Naive thymus-derived CD4-positive, alpha-beta T cell (primary cell): Measurements from ENCODE around the gene UBL3. TPM values are rescaled to one million over a fixed set of nuclear protein-coding genes. Genes with fewer than 3 reads are reported as not detected.

Experiments
- ATAC-seq: fragments of 150-1000 bp; cut with Tn5 transposase; 2 replicates; pipeline ENCODE4 v1.10.0; 2021; ENCODE audit warnings: mild to moderate bottlenecking, moderate library complexity
- CTCF ChIA-PET: fragments of 350-600 bp; sonication (Branson Sonifier 250); formaldehyde crosslinking; loops from one replicate; lab custom pipeline; 2021; ENCODE audit warnings: antibody characterized with exemption; lab: Charles Lee
- POLR2A ChIA-PET: fragments of 350-600 bp; sonication (Branson Sonifier 250); formaldehyde crosslinking; loops from one replicate; lab custom pipeline; 2021; ENCODE audit warnings: antibody characterized with exemption, inconsistent platforms; lab: Charles Lee
- DNase-seq, 9 donors: peaks; one replicate each; pipeline versions ENCODE4 v3.0.0 to v3.0.0-alpha.2; 2020 to 2022; ENCODE audit warnings: mixed read lengths in 1 of 9
- H3K27ac ChIP-seq: one replicate; pipeline ENCODE4 v1.7.0; 2013; ENCODE audit warnings: mild to moderate bottlenecking, low read depth, low read length, moderate library complexity
- H3K27me3 ChIP-seq, 2 donors: one replicate each; pipeline ENCODE4 v1.7.0; 2013; ENCODE audit warnings: low read length in 2 of 2, mild to moderate bottlenecking in 2 of 2, moderate library complexity in 2 of 2; ENCODE audit not compliant: control insufficient read depth in 2 of 2, insufficient read depth in 2 of 2
- H3K36me3 ChIP-seq, 3 experiments: 1 replicate in 2 of 3; 2 replicates in 1 of 3; pipeline ENCODE4 v1.7.0; 2013; ENCODE audit warnings: low read length in 3 of 3, mild to moderate bottlenecking in 3 of 3, moderate library complexity in 1 of 3; ENCODE audit not compliant: insufficient read depth in 3 of 3, control insufficient read depth in 2 of 3
- H3K4me1 ChIP-seq, 2 donors: one replicate each; pipeline ENCODE4 v1.7.0; 2013; ENCODE audit warnings: low read length in 2 of 2, mild to moderate bottlenecking in 2 of 2, moderate library complexity in 1 of 2; ENCODE audit not compliant: control insufficient read depth in 2 of 2, insufficient read depth in 2 of 2
- H3K4me3 ChIP-seq: 2 replicates; pipeline ENCODE4 v1.7.0; 2013; ENCODE audit warnings: mild to moderate bottlenecking, low read length
- H3K9me3 ChIP-seq, 3 experiments: 1 replicate in 2 of 3; 2 replicates in 1 of 3; pipeline ENCODE4 v1.7.0; 2013; ENCODE audit warnings: low read length in 3 of 3; ENCODE audit not compliant: control insufficient read depth in 2 of 3
- H3K27ac Mint-ChIP-seq, 9 donors: one replicate each; pipeline ENCODE4 v1.8.0; 2020 to 2022; ENCODE audit warnings: mixed read lengths in 9 of 9, mild to moderate bottlenecking in 8 of 9, moderate library complexity in 5 of 9, inconsistent platforms in 2 of 9
- H3K27me3 Mint-ChIP-seq, 5 donors: one replicate each; pipeline ENCODE4 v1.8.0; 2021 to 2022; ENCODE audit warnings: mixed read lengths in 5 of 5, mild to moderate bottlenecking in 1 of 5
- H3K36me3 Mint-ChIP-seq, 5 donors: one replicate each; pipeline ENCODE4 v1.8.0; 2020 to 2022; ENCODE audit warnings: mixed read lengths in 5 of 5, mild to moderate bottlenecking in 3 of 5, inconsistent platforms in 1 of 5
- H3K4me1 Mint-ChIP-seq, 7 donors: one replicate each; pipeline ENCODE4 v1.8.0; 2020 to 2022; ENCODE audit warnings: mixed read lengths in 7 of 7, mild to moderate bottlenecking in 3 of 7, inconsistent platforms in 1 of 7
- H3K4me3 Mint-ChIP-seq, 10 donors: one replicate each; pipeline ENCODE4 v1.8.0; 2020 to 2022; ENCODE audit warnings: mild to moderate bottlenecking in 10 of 10, mixed read lengths in 10 of 10, moderate library complexity in 6 of 10, inconsistent platforms in 2 of 10
- H3K9me3 Mint-ChIP-seq, 11 donors: one replicate each; pipeline ENCODE4 v1.8.0; 2020 to 2022; ENCODE audit warnings: mixed read lengths in 11 of 11, mild to moderate bottlenecking in 4 of 11, inconsistent platforms in 1 of 11, moderate library complexity in 1 of 11
- intact Hi-C, 2 donors: fragments of 100-400 bp; cut with micrococcal nuclease; formaldehyde crosslinking; loops; one replicate each; pipeline ENCODE4 v1.15.1; 2023
- polyA plus RNA-seq, 2 donors: library from polyadenylated mRNA; unstranded; fragments of 300-500 nt; fragmentation: Illumina TruSeq; gene quantifications; one replicate each; pipeline ENCODE4 v1.2.3, GENCODE V29; 2021
- total RNA-seq, 6 experiments: library from RNA in 5 of 6; stranded (reverse) in 5 of 6; gene quantifications; 1 replicate in 5 of 6; 2 replicates in 1 of 6; pipeline ENCODE4 v1.2.3 and lab custom pipeline; 2021 to 2026

Gene UBL3
- total and polyA plus RNA-seq, 7 experiments from 2014 or later = 12.7 to 34.5 (median 28.9) TPM

- H3K4me1 ChIP-seq = no peaks in the 10 kb centered on the region
- Mint-ChIP-seq H3K27me3 (peaks cover 5 to 23% (median 6%) of the 10 kb centered on the region in 5 donors), H3K36me3 (no peaks in the 10 kb centered on the region), H3K27ac (no peak overlapping the region), H3K4me3 (no peak overlapping the region), H3K9me3 (no peaks in the 10 kb centered on the region), H3K4me1 (peaks cover 0 to 15% (median 0%) of the 10 kb centered on the region in 7 donors)
- H3K9me3 ChIP-seq = no peaks in the 10 kb centered on the region
- DNase-seq = no peak
- intact Hi-C loops = no loop called here
- H3K27ac ChIP-seq = no peak overlapping the region
- ChIA-PET CTCF (no interaction called here), POLR2A (interaction anchor here (0.7 kb wide), 1 partner anchor 226 kb away, joined by 3 read pairs; no protein-coding TSS in a partner anchor)
- no peaks in the 10 kb centered on the region for H3K36me3 ChIP-seq
- no peak overlapping the region for H3K4me3 ChIP-seq
- ATAC-seq = no peak
- no peaks in the 10 kb centered on the region for H3K27me3 ChIP-seq
These were observed 31.7 kb upstream of the UBL3 start for GRCh38 chr13:29882076-29882475.

DNA sequence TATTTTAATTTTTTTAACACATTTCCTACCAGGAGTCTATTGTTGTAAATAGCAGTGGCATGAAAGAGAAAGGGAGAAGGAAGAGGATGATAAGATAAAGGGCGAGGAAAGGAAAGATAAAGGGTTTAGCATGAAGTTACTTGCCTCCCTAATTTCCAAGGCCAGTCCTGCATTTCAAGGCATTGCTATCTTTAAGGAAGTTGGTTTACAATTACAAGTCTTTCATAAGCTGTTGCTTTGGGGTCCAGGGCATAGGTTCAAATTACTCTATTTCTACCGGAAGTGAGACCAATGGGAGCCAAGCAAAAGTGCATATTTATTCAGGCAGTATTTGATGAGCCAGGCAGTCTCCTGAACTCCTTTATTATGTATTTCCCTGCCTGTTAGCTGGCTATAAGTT is 27.7 kb upstream of the UBL3 start:
- POLR2A ChIA-PET = interaction anchor here (0.8 kb wide), 1 partner anchor 133 kb away, joined by 3 read pairs; no protein-coding TSS in a partner anchor
- H3K4me3 ChIP-seq = no peak overlapping the region
- H3K4me1 ChIP-seq = no peaks in the 10 kb centered on the region
- ATAC-seq = no peak
- intact Hi-C loops = no loop called here
- no peaks in the 10 kb centered on the region for H3K27me3 ChIP-seq
- peaks cover 0 to 5% (median 0%) of the 10 kb centered on the region in 7 donors for H3K4me1 Mint-ChIP-seq
- DNase-seq = no peak
- CTCF ChIA-PET = interaction anchor here (1.1 kb wide), 1 partner anchor 108 kb away, joined by 3 read pairs; no protein-coding TSS in a partner anchor
- no peaks in the 10 kb centered on the region for H3K36me3 ChIP-seq
- H3K9me3 Mint-ChIP-seq = no peaks in the 10 kb centered on the region
- no peak overlapping the region for H3K4me3 Mint-ChIP-seq
- H3K27ac Mint-ChIP-seq = no peak overlapping the region
- peaks cover 16 to 52% (median 17%) of the 10 kb centered on the region in 5 donors for H3K27me3 Mint-ChIP-seq
- H3K9me3 ChIP-seq = no peaks in the 10 kb centered on the region
- no peaks in the 10 kb centered on the region for H3K36me3 Mint-ChIP-seq
- no peak overlapping the region for H3K27ac ChIP-seq

DNA sequence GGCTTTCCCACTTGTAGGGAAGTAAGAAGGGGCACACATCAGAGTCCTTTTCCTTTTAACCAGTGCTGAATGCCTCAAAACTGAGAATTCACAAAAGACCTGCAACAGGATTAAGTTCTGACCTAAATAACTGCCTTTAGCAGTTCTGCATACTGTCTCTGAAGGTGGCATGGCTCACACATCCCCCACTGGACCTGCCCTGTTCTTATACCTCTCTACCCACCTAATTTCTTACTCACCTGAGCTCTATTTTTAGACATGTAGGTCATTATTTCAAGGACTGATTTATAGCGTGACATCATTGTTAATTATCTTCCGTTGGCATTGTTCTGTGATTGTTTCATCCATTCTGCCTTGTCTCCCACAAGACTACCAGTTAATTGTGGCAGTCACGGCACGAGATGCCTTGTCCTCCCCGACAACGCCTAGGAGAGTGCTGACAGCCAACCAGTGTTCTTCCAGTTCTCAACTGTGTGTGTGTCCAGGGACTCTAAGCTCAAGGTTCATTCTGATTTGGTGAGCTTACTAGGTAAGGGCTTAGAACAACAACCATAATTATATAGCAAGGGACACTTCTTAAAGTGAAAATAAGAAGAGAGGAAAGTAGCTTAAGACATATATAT is 27.1 kb upstream of the UBL3 start:
- DNase-seq (no peak), ATAC-seq (no peak)
- Histone ChIP-seq H3K27me3 (no peaks in the 10 kb centered on the region), H3K27ac (no peak overlapping the region), H3K9me3 (no peaks in the 10 kb centered on the region), H3K4me3 (no peak overlapping the region), H3K36me3 (no peaks in the 10 kb centered on the region), H3K4me1 (no peaks in the 10 kb centered on the region)
- H3K9me3 Mint-ChIP-seq = no peaks in the 10 kb centered on the region
- H3K27ac Mint-ChIP-seq = no peak overlapping the region
- POLR2A ChIA-PET = no interaction called here
- no peak overlapping the region for H3K4me3 Mint-ChIP-seq
- peaks cover 16 to 55% (median 20%) of the 10 kb centered on the region in 5 donors for H3K27me3 Mint-ChIP-seq
- CTCF ChIA-PET = interaction anchor here (1.1 kb wide), 1 partner anchor 107 kb away, joined by 3 read pairs; no protein-coding TSS in a partner anchor
- H3K4me1 Mint-ChIP-seq = peaks cover 0 to 5% (median 0%) of the 10 kb centered on the region in 7 donors
- H3K36me3 Mint-ChIP-seq = no peaks in the 10 kb centered on the region
- intact Hi-C loops = no loop called here

- Histone ChIP-seq H3K4me1 (no peaks in the 10 kb centered on the region), H3K27me3 (no peaks in the 10 kb centered on the region), H3K4me3 (no peak overlapping the region), H3K9me3 (no peaks in the 10 kb centered on the region), H3K36me3 (no peaks in the 10 kb centered on the region), H3K27ac (no peak overlapping the region)
- intact Hi-C loops = no loop called here
- Mint-ChIP-seq H3K4me3 (no peak overlapping the region), H3K27ac (no peak overlapping the region), H3K27me3 (peaks cover 16 to 57% (median 20%) of the 10 kb centered on the region in 5 donors), H3K36me3 (peaks cover 0 to 3% (median 0%) of the 10 kb centered on the region in 5 donors), H3K9me3 (no peaks in the 10 kb centered on the region), H3K4me1 (no peaks in the 10 kb centered on the region)
- ChIA-PET POLR2A (no interaction called here), CTCF (no interaction called here)
- ATAC-seq (no peak), DNase-seq (no peak)
These were observed 25.2 kb upstream of the UBL3 start for GRCh38 chr13:29875646-29876045.

DNA sequence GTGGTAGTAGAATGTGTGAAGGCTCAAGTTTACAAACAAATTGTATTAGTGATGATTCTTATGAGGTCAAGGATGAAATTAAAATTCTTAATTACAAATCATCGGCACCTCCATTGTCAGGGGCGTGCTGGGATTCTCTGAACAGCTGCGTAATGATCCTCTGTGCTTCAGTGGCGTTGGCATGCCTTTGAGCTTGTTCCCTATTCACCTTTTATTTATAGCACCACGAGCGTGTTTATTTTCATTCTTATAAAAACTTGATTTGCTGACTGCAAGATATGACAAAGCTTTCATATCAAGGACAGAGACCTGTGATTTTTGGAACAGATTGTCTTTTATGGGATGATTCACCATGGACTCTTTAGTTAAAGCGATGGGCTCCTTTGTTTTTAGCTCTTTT is 18.2 kb upstream of the UBL3 start:
- Histone ChIP-seq H3K27ac (no peak overlapping the region), H3K36me3 (no peaks in the 10 kb centered on the region), H3K4me3 (no peak overlapping the region), H3K4me1 (no peaks in the 10 kb centered on the region), H3K27me3 (no peaks in the 10 kb centered on the region), H3K9me3 (no peaks in the 10 kb centered on the region)
- ChIA-PET POLR2A (interaction anchor here (0.6 kb wide), 1 partner anchor 78 kb away, joined by 4 read pairs; no protein-coding TSS in a partner anchor), CTCF (interaction anchor here (0.5 to 0.6 kb wide), 3 partner anchors 97 to 246 kb away, joined by 3 to 5 read pairs (median 5); no protein-coding TSS in a partner anchor)
- ATAC-seq (no peak), DNase-seq (no peak)
- H3K36me3 Mint-ChIP-seq = peaks cover 0 to 4% (median 2%) of the 10 kb centered on the region in 5 donors
- H3K27ac Mint-ChIP-seq = no peak overlapping the region
- H3K27me3 Mint-ChIP-seq = peaks cover 2 to 47% (median 11%) of the 10 kb centered on the region in 5 donors
- intact Hi-C loops = no loop called here
- no peak overlapping the region for H3K4me3 Mint-ChIP-seq
- H3K9me3 Mint-ChIP-seq = no peaks in the 10 kb centered on the region
- no peaks in the 10 kb centered on the region for H3K4me1 Mint-ChIP-seq

GRCh38 chr13:29865934-29866333 is 15.5 kb upstream of the UBL3 start:
- CTCF ChIA-PET = interaction anchor here (0.6 to 0.9 kb wide), 2 partner anchors 54 to 249 kb away, joined by 3 read pairs; no protein-coding TSS in a partner anchor
- no peaks in the 10 kb centered on the region for H3K27me3 ChIP-seq
- no peak overlapping the region for H3K27ac Mint-ChIP-seq

More at GRCh38 chr13:29865934-29866333, 15.5 kb upstream of the UBL3 start:
- H3K9me3 Mint-ChIP-seq = peaks cover 0 to 4% (median 0%) of the 10 kb centered on the region in 11 donors
- no peak for ATAC-seq
- H3K4me1 Mint-ChIP-seq = no peaks in the 10 kb centered on the region
- peaks cover 5 to 36% (median 12%) of the 10 kb centered on the region in 5 donors for H3K27me3 Mint-ChIP-seq
- H3K4me3 ChIP-seq = no peak overlapping the region
- no peaks in the 10 kb centered on the region for H3K36me3 ChIP-seq
- intact Hi-C loops = no loop called here
- POLR2A ChIA-PET = interaction anchor here (1.1 kb wide), 1 partner anchor 16 kb away, joined by 6 read pairs; the partner anchor contains the start of gene UBL3
- no peak overlapping the region for H3K27ac ChIP-seq
- H3K4me3 Mint-ChIP-seq = no peak overlapping the region
- peaks cover 0 to 7% (median 0%) of the 10 kb centered on the region in 5 donors for H3K36me3 Mint-ChIP-seq
- no peaks in the 10 kb centered on the region for H3K4me1 ChIP-seq
- no peaks in the 10 kb centered on the region for H3K9me3 ChIP-seq
- DNase-seq = no peak
